HG03045 (cell line): ENCODE results near the gene LY6G5C.

Experiments used
- ATAC-seq: cut with Tn5 transposase; IDR thresholded peaks from one replicate; pipeline ENCODE4 v1.9.1; 2021; ENCODE audit warnings: mild to moderate bottlenecking, moderate library complexity; ENCODE audit not compliant: unreplicated experiment

Gene LY6G5C

DNA sequence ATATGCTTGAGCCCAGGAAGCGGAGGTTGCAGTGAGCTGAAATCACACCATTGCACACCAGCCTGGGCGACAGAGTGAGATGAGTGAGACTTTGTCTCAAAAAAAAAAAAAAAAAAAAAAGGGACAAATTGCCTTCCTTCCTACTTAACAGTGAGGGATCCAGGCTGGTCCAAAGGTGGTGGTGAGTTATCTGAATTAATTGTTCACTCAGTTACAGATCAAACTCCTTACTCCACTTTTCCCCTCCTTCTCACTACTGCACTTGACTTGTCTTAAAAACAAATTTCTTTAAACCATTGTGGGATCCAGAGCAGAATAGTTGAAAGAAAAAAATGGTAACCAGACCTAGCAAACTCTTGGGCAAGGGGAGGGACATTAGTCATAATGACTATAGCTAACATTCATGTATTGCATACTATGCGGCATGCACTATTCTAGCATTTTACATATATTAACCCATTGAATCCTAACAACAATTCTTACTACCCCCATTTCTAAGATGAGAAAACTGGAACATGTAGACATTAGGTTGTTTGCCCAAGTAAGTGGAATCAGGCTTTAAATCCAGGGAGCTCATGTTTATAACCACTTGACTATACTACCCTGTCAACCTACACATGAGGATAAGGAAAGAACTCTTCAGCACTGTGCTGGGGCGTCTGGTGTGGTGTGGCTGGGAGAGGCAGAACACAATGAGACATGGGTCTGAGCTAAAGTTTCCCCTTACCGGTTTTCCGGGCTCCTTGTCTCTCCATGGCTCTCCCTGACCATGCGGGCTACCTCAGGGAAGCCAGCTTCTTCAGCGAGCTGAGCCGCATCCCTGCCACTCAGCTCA lies 17.5 kb downstream of the LY6G5C start:
- no peak for ATAC-seq

DNA sequence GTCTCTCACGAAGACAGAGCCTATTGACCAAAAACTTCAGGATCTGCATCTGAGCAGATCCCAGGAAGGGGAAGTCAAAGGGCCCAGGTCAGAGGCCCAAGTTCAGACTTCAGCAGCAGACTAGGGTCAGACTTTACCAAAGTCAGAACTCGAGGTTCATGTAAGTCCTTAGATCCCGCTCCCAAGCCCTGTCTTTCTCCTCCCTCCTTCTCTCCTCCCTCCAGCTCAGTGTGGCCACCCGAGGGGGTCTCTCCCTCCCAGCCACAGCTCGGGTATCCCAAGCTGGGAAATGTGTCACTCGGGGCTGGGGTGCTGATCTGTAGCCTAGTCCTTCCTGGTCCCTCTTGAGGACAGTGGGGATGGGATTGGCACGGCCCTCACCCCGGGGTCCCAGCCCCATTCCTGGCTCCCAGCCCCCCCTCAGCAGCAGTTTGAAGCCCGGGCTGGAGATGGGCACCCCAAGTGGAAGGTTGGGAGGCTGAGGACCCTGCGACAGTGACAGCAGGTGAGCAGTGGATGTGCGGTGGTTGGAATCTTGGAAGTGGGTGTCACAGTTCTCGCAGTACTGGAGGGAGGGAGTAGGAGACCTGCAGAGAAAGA lies 18.6 kb downstream of the LY6G5C start:
- ATAC-seq = no peak

GRCh38 chr6:31661262-31662123 lies 19.4 kb downstream of the LY6G5C start:
- no peak for ATAC-seq

GRCh38 chr6:31660381-31661261 lies 20.2 kb downstream of the LY6G5C start, which contains the start of gene C6orf47:
C6orf47 (minus strand) TSS chr6:31660778; CDS start chr6:31659947, 831 bp downstream.
- peak; percentile 41 for ATAC-seq

GRCh38 chr6:31659649-31660380 lies 21.1 kb downstream of the LY6G5C start:
- no peak for ATAC-seq

DNA sequence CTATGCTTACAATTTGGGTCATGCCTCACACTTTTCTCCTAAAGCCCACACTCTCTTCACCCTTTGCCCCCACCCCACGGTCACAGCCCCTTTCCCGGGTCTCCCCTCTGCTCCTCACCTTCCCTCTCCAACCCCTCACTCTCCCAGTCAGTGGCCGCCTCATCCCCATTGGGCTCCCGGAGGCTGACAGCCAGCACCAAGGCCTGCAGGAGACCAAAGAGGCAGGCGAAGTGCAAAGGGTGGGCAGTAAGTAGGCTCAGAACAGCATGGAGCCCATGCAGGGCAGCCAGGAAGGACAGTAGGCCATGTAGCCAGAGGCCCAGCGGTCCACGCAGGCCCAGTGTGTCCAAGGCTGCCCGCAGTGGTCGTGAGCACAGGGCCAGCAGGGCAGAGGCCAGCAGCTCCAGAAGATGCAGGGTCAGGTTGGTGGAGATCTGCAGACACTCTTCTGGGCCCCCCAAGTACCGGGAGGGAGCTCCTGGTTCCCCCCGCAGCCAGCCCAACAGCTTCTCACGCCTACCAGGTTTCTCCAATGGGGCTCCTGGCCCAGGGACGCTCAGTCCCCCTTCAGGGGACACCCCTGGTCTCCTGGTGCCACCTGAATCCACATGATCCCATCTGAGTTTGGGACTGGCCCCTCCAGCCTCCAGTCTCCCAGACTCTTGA lies 21.8 kb downstream of the LY6G5C start:
- no peak for ATAC-seq

- ATAC-seq = no peak
Measured at GRCh38 chr6:31658158-31658688, 22.6 kb downstream of the LY6G5C start.

- ATAC-seq = no peak
Measured at GRCh38 chr6:31657406-31658157, 23.3 kb downstream of the LY6G5C start.

DNA sequence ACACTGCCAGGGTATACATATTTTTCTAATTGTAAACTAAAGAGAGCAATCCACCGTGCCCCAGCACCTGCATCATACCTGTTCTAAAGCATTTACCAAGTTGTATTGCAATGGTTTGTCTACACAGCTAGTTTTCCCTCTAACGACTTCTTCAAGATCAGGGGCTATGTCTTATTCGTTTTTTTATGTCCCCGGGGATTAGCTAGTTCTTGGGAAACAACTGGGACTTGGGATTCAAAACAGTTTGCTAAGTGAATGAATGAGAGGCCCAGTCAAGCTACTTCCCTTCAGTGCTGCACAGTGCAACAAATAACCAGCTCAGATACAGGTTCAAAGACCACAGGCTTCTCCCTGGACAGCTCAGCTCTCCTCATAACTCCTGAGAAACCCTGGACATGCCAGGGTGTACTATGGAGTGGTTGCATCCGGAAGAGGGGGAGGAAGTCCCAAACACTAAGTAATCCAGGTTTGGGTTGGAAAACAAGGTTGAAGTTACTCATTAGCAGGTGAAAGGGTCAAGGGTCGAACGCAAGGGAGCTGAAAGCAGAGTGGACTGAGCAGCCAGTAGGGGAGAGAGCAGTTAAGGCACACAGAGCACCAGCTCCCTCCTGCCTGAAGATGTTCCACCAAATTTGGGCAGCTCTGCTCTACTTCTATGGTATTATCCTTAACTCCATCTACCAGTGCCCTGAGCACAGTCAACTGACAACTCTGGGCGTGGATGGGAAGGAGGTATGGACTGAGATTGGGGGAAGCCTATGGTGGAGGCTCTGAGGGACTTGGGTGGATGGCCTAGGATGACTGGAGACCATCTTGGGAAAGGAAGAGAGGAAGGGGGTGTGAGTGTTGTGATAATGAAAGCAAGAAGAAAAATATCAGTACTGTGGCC lies 25.3 kb downstream of the LY6G5C start, which contains the start of gene APOM:
Gene APOM (plus strand): TSS at position 546 of the 889 bp plus-strand sequence. CDS start 73 bp downstream, at position 619.
- no peak for ATAC-seq

GRCh38 chr6:31654574-31655348 lies 26.1 kb downstream of the LY6G5C start:
- ATAC-seq = no peak

DNA sequence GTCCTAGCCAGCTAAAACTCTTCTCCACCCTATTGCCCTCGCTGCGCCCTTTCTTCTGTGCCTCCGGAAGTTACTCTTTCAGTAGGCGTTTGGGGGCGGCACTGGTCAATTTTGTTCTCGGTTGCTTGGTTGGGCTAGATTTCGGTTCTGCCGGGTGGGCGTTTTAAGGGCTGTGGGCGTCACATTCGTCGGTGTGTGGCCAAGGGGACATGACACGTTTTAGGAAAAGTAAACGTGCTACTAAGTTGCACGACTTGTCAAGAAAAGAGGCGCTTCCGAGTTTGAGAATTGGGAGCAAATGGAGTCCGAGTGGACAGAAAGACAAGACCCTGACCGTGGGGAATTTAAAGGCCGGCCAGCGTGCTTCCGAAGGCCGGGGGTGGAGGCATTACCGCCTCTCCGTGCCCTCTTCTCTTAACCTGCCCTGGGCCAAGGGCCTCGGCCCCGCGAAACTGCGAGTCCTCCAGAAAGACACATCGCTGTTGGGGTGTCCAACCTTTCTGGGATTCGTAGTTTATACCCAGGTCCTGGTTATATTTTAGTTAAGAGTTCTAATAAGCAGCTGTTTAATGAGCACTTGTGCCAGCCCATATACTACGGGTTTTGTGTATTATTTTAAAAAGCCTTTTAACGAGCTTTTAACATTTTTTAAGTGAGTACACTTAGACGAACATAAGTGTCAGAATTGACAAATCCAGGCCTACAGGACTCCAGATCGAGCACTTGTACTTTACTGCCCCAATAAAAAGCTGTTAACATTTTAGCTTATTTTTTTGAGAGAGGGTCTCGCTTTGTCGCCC lies 27.7 kb downstream of the LY6G5C start:
- peak; percentile 50 for ATAC-seq

DNA sequence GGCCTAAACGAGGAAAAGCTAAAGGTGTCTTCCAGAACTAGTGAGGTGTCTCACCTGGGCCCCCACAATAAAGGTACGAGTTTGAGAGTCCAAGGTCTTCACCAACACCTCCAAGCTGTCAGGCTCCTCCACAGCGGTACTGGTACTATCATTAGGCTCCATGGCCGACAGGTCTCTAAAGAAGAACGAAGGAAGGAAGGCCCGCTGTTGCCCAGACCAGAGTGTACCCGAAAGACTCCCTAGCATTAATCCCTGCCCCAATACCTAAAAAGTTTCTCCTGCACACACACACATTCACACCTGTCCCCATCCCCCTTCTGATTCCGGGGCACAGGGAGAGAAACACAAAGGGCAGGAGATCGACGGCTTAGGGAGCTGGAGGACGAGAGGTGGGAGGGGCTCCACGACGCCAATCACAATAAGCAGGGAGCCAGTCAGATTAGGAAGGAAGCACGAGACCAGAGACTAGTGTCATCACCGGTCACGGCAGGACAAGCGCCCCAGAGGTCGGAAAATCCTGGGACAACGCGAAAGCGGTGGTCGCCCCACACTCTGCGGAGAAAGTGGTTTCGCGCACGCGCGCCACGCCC lies 29.2 kb downstream of the LY6G5C start:
- ATAC-seq = peak; percentile 30

GRCh38 chr6:31645325-31645724 lies 35.5 kb downstream of the LY6G5C start:
- no peak for ATAC-seq

DNA sequence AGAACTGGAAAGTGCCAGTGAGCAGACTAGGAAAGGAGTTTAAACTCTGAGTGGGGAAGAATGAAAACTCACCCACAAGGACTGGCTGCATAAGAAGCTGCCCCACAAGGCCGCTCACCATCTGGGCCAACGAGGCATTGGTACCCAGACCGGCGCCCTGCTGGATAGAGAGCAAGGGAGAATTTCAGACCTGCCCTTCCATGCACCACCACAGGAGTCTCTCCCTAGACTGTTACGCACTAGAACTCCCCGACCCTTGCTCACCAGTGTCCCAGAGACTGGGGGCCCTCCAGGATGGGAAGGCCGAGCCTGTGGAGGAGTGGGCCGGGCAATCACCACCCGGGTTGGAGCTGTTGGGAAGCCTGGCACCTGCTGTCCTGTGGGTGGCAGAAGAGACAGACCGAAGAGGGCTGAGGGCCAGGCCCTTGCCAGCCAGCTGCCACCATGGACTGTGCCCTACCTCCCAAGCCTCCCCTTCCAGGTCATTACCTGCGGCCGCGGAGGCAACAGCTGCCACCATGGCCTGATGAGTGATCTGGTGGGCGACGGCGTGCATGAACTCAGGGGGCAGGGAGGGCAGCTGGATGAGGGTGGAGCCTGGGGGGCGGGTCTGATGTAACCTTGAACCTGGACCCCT lies 36.9 kb downstream of the LY6G5C start:
- no peak for ATAC-seq
